ENCODE results near the gene ANKRD31. TPM values are rescaled to one million over a fixed set of nuclear protein-coding genes. Genes with fewer than 3 reads are reported as not detected.

ANKRD31 gene
- total RNA-seq, 1 donor from 2014 or later = 0.05 TPM

DNA sequence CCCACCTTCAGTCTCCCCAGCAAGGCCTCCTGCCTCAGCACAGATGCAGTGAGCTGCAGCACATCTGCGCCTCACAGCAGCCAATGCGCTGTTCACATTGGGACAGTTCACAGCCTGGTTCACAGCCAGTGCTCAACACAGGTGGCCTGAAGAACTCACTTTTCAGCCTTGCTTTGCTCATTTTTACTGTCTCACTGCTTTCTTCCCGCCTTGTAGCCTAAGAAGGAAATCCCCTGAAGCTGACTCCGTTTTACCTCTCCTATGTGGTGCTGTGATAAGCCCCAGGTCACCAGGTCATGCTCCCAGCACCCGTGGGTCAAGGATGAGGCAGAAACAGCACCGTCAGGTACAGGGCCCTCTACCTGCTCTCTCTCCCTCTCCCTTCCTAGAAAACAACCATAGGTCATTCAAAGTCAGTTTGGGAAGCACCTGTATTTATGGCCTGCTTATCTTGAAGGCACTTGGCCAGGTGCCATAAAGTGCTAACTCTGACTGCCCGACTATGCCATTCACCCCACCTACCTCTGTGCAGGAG, 185.4 kb downstream of the ANKRD31 start:
- no peaks in the 10 kb centered on the region for H3K36me3 Mint-ChIP-seq (ENCODE audit: low read depth, unreplicated experiment)
- H3K27ac Mint-ChIP-seq (ENCODE audit: unreplicated experiment) = no peak overlapping the region
- H3K4me1 Mint-ChIP-seq (ENCODE audit: unreplicated experiment) = peaks cover 31% of the 10 kb centered on the region

GRCh38 chr5:75050415-75050814, 186.3 kb downstream of the ANKRD31 start:
- DNase-seq (ENCODE audit: low spot score) = peak; percentile 38
- H3K36me3 Mint-ChIP-seq (ENCODE audit: low read depth, unreplicated experiment) = no peaks in the 10 kb centered on the region
- TF ChIP-seq, protein P1, sequence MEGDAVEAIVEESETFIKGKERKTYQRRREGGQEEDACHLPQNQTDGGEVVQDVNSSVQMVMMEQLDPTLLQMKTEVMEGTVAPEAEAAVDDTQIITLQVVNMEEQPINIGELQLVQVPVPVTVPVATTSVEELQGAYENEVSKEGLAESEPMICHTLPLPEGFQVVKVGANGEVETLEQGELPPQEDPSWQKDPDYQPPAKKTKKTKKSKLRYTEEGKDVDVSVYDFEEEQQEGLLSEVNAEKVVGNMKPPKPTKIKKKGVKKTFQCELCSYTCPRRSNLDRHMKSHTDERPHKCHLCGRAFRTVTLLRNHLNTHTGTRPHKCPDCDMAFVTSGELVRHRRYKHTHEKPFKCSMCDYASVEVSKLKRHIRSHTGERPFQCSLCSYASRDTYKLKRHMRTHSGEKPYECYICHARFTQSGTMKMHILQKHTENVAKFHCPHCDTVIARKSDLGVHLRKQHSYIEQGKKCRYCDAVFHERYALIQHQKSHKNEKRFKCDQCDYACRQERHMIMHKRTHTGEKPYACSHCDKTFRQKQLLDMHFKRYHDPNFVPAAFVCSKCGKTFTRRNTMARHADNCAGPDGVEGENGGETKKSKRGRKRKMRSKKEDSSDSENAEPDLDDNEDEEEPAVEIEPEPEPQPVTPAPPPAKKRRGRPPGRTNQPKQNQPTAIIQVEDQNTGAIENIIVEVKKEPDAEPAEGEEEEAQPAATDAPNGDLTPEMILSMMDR (IDR thresholded peaks at IDR 0.05; ENCODE audit: unreplicated experiment) = no peak
- no peaks in the 10 kb centered on the region for H3K9me3 Mint-ChIP-seq (ENCODE audit: unreplicated experiment)
- no peak overlapping the region for H3K4me3 Mint-ChIP-seq (ENCODE audit: unreplicated experiment)
- peaks cover 15% of the 10 kb centered on the region for H3K27me3 Mint-ChIP-seq (ENCODE audit: unreplicated experiment)
- peaks cover 29% of the 10 kb centered on the region for H3K4me1 Mint-ChIP-seq (ENCODE audit: unreplicated experiment)
- H3K27ac Mint-ChIP-seq (ENCODE audit: unreplicated experiment) = peak overlapping the region; percentile 59

More for the DNA sequence above, 185.4 kb downstream of the ANKRD31 start:
- TF ChIP-seq, protein P1 (IDR thresholded peaks at IDR 0.05; ENCODE audit: unreplicated experiment) = no peak
- DNase-seq (ENCODE audit: low spot score) = no peak
- Mint-ChIP-seq H3K9me3 (ENCODE audit: unreplicated experiment) (no peaks in the 10 kb centered on the region), H3K4me3 (ENCODE audit: unreplicated experiment) (peak overlapping the region; percentile 53), H3K27me3 (ENCODE audit: unreplicated experiment) (peaks cover 16% of the 10 kb centered on the region)

DNA sequence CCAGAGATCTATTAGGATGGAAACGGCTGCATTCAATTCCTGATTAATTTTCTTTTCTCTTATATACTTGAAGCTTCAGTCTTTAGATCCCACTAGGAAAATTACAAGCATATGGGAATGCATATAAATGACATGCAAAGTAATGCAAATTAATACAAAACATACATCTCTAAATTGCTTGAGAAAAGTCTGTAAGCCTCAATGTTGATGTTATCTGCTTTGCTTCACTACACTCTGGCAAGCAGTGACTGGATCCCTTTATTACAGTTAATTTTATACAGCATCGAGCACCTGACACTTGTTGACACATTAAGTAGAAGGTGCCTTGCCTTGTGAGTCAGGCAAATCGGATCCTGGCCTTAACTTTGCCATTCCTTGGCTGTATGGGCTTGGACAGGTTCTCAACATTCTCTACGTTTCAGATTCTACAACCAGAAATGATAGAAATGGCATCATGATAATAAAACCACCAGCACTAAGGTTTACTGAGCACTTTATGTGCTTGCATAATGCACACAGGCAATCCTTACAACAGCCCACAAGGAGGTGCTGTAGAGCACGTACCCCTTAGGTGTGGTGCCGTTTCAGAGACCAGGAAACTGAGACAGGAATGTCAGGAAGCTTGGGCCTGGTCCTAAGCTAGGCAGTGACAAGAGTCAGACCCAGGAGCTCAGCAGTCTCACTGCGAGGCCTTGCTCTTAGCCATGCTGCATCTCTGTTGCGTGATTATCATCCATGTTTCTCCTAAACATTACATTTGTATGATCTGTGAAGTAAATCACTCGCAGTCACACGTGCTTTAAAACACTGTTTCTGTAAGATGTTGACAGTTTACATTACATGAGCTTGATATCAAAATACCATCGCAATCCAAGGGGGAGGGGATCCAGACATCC, 187.0 kb downstream of the ANKRD31 start:
- Mint-ChIP-seq H3K4me3 (ENCODE audit: unreplicated experiment) (no peak overlapping the region), H3K9me3 (ENCODE audit: unreplicated experiment) (no peaks in the 10 kb centered on the region), H3K4me1 (ENCODE audit: unreplicated experiment) (peaks cover 25% of the 10 kb centered on the region), H3K36me3 (ENCODE audit: low read depth, unreplicated experiment) (no peaks in the 10 kb centered on the region), H3K27me3 (ENCODE audit: unreplicated experiment) (peaks cover 10% of the 10 kb centered on the region), H3K27ac (ENCODE audit: unreplicated experiment) (no peak overlapping the region)
- TF ChIP-seq, protein P1 (IDR thresholded peaks at IDR 0.05; ENCODE audit: unreplicated experiment) = peak; percentile 70
- peak; percentile 62 for DNase-seq (ENCODE audit: low spot score)

GRCh38 chr5:75048457-75048953, 188.2 kb downstream of the ANKRD31 start:
- Mint-ChIP-seq H3K9me3 (ENCODE audit: unreplicated experiment) (no peaks in the 10 kb centered on the region), H3K4me1 (ENCODE audit: unreplicated experiment) (peaks cover 19% of the 10 kb centered on the region), H3K27ac (ENCODE audit: unreplicated experiment) (no peak overlapping the region), H3K4me3 (ENCODE audit: unreplicated experiment) (no peak overlapping the region), H3K27me3 (ENCODE audit: unreplicated experiment) (peaks cover 4% of the 10 kb centered on the region), H3K36me3 (ENCODE audit: low read depth, unreplicated experiment) (no peaks in the 10 kb centered on the region)
- DNase-seq (ENCODE audit: low spot score) = no peak
- TF ChIP-seq, protein P1 (IDR thresholded peaks at IDR 0.05; ENCODE audit: unreplicated experiment) = no peak

DNA sequence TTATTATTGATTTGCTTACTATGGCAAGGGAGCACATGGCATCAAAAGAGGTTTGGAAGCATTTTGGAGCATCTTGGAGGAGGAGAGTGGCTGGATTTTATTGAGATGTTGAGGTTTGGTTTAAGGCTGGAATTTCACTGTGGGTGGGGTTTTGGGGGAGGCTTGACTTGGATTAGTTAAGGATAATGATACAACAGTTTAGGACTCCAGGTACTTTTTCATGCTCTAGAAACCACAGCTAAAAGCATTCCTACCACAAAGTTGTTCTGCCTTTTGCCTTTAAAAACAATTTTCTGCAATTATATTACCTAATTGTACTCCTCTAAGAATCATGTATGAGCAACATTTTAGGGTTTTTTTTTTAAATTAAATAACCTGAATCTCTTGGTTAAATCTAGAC, 189.3 kb downstream of the ANKRD31 start:
- DNase-seq (ENCODE audit: low spot score) = no peak
- Mint-ChIP-seq H3K27ac (ENCODE audit: unreplicated experiment) (no peak overlapping the region), H3K9me3 (ENCODE audit: unreplicated experiment) (no peaks in the 10 kb centered on the region), H3K4me1 (ENCODE audit: unreplicated experiment) (peaks cover 18% of the 10 kb centered on the region), H3K36me3 (ENCODE audit: low read depth, unreplicated experiment) (no peaks in the 10 kb centered on the region), H3K27me3 (ENCODE audit: unreplicated experiment) (peaks cover 4% of the 10 kb centered on the region), H3K4me3 (ENCODE audit: unreplicated experiment) (no peak overlapping the region)
- TF ChIP-seq, protein P1 (IDR thresholded peaks at IDR 0.05; ENCODE audit: unreplicated experiment) = no peak

All from endothelial cell (in vitro differentiated cells).